IMR-90 (cell line): Measurements from ENCODE around the gene CDK2AP2. TPM values are rescaled to one million over a fixed set of nuclear protein-coding genes. Genes with fewer than 3 reads are reported as not detected.
A peak's percentile ranks its signal among the peaks of the same experiment; 100 is the strongest.

Experiments
- ATAC-seq: fragments of 200-7000 bp; cut with Tn5 transposase; 2 replicates; pipeline ENCODE4 v1.9.1; 2020; ENCODE audit warnings: low read depth, mild to moderate bottlenecking, moderate library complexity
- BruUV-seq: library from RNA; stranded (reverse); fragments of 400-500 nt; replicated peaks from 2 replicates; lab custom pipeline; 2021; lab: Mats Ljungman, UMichigan
- CTCF ChIA-PET: fragments of 300-600 bp; formaldehyde crosslinking; extraction: SDS; loops from one replicate; lab custom pipeline; 2021; ENCODE audit warnings: antibody characterized with exemption; lab: Yijun Ruan, JAX
- POLR2A ChIA-PET: fragments of 300-600 bp; sonication (Branson Sonifier 250); formaldehyde crosslinking; loops from one replicate; lab custom pipeline; 2022; ENCODE audit warnings: antibody characterized with exemption; ENCODE audit not compliant: unreplicated experiment; lab: Charles Lee
- DNase-seq: peaks from one replicate; pipeline ENCODE4 v3.0.0; 2013
- H2AFZ ChIP-seq: replicated peaks from 2 replicates; pipeline ENCODE3; 2013; ENCODE audit warnings: low read length, mild to moderate bottlenecking; ENCODE audit not compliant: poor library complexity
- H2AK5ac ChIP-seq: 2 replicates; pipeline ENCODE4 v1.6.1; 2013; ENCODE audit warnings: low read depth, low read length, inconsistent platforms
- H2AK9ac ChIP-seq: replicated peaks from 2 replicates; pipeline ENCODE3; 2013; ENCODE audit warnings: mild to moderate bottlenecking, low read depth, low read length, moderate library complexity; ENCODE audit not compliant: poor library complexity
- H2BK120ac ChIP-seq: 2 replicates; pipeline ENCODE4 v1.6.1; 2013; ENCODE audit warnings: low read depth, low read length, inconsistent platforms
- H2BK15ac ChIP-seq: 3 replicates; pipeline ENCODE4 v1.6.1; 2013; ENCODE audit warnings: low read depth, low read length, inconsistent platforms
- H2BK20ac ChIP-seq: 2 replicates; pipeline ENCODE4 v1.6.1; 2013; ENCODE audit warnings: low read depth, mild to moderate bottlenecking, inconsistent platforms, low read length, moderate library complexity
- H2BK5ac ChIP-seq: 2 replicates; pipeline ENCODE4 v1.6.1; 2013; ENCODE audit warnings: mild to moderate bottlenecking, low read depth, low read length, inconsistent platforms; ENCODE audit not compliant: poor library complexity, severe bottlenecking
- H3K14ac ChIP-seq: replicated peaks from 2 replicates; pipeline ENCODE4 v1.6.1; 2013; ENCODE audit warnings: low read depth, low read length, inconsistent platforms
- H3K18ac ChIP-seq: 2 replicates; pipeline ENCODE4 v1.6.1; 2013; ENCODE audit warnings: low read depth, low read length, control low read depth
- H3K23ac ChIP-seq: 2 replicates; pipeline ENCODE4 v1.6.1; 2013; ENCODE audit warnings: low read depth, low read length, inconsistent platforms
- H3K27ac ChIP-seq: 2 replicates; pipeline ENCODE4 v1.5.1; 2013; ENCODE audit warnings: mild to moderate bottlenecking, control low read depth, low read length; ENCODE audit not compliant: insufficient read depth
- H3K27me3 ChIP-seq: 2 replicates; pipeline ENCODE4 v1.6.1; 2013; ENCODE audit warnings: low read length; ENCODE audit not compliant: control insufficient read depth, insufficient read depth
- H3K36me3 ChIP-seq: 2 replicates; pipeline ENCODE4 v1.6.1; 2013; ENCODE audit warnings: low read length, mixed read lengths; ENCODE audit not compliant: control insufficient read depth, insufficient read depth
- H3K4ac ChIP-seq: 2 replicates; pipeline ENCODE4 v1.6.1; 2013; ENCODE audit warnings: low read depth, low read length, inconsistent platforms
- H3K4me1 ChIP-seq: 2 replicates; pipeline ENCODE4 v1.6.1; 2013; ENCODE audit warnings: low read length, mixed read lengths; ENCODE audit not compliant: control insufficient read depth, insufficient read depth
- H3K4me2 ChIP-seq: 2 replicates; pipeline ENCODE4 v1.6.1; 2013; ENCODE audit warnings: low read depth, mild to moderate bottlenecking, control low read depth, low read length, moderate library complexity
- H3K4me3 ChIP-seq: 2 replicates; pipeline ENCODE4 v1.5.1; 2013; ENCODE audit warnings: low read depth, mild to moderate bottlenecking, control low read depth, low read length, moderate library complexity; ENCODE audit not compliant: insufficient read depth
- H3K56ac ChIP-seq: 2 replicates; pipeline ENCODE4 v1.6.1; 2013; ENCODE audit warnings: low read length, inconsistent platforms; ENCODE audit not compliant: insufficient read depth; ENCODE audit errors: extremely low read depth
- H3K79me1 ChIP-seq, 2 experiments: 2 replicates each; pipeline ENCODE4 v1.6.1; 2013; ENCODE audit warnings: low read length in 2 of 2, inconsistent platforms in 1 of 2, low read depth in 1 of 2
- H3K9ac ChIP-seq: 2 replicates; pipeline ENCODE4 v1.6.1; 2013; ENCODE audit warnings: low read depth, low read length, control low read depth
- H3K9me1 ChIP-seq: 2 replicates; pipeline ENCODE4 v1.6.1; 2013; ENCODE audit warnings: low read length, inconsistent platforms; ENCODE audit not compliant: insufficient read depth
- H3K9me3 ChIP-seq: 2 replicates; pipeline ENCODE4 v1.6.1; 2013; ENCODE audit warnings: low read length; ENCODE audit not compliant: control insufficient read depth, insufficient read depth
- H4K20me1 ChIP-seq: 2 replicates; pipeline ENCODE4 v1.6.1; 2013; ENCODE audit warnings: low read length, inconsistent platforms; ENCODE audit not compliant: insufficient read depth
- H4K5ac ChIP-seq: 2 replicates; pipeline ENCODE4 v1.6.1; 2013; ENCODE audit warnings: mild to moderate bottlenecking, low read depth, low read length, control low read depth
- H4K8ac ChIP-seq, 2 experiments: 2 replicates each; pipeline ENCODE4 v1.6.1; 2013; ENCODE audit warnings: low read depth in 2 of 2, low read length in 2 of 2, control low read depth in 1 of 2, inconsistent platforms in 1 of 2
- H4K91ac ChIP-seq: 2 replicates; pipeline ENCODE4 v1.6.1; 2013; ENCODE audit warnings: low read depth, low read length, inconsistent platforms; ENCODE audit not compliant: insufficient read depth
- MAFK ChIP-seq: IDR thresholded peaks from 2 replicates; pipeline ENCODE4 v1.6.1; 2012; ENCODE audit warnings: low read depth, low read length, improper control_type of control experiment
- NFE2L2 ChIP-seq: fragments of 150-350 bp; IDR thresholded peaks from 2 replicates; pipeline ENCODE4 v1.6.1; 2016; ENCODE audit warnings: low read depth, mild to moderate bottlenecking, low read length
- RFX5 ChIP-seq: IDR thresholded peaks from 2 replicates; pipeline ENCODE4 v1.8.0; 2012; ENCODE audit warnings: low read depth, mild to moderate bottlenecking, low read length, moderate library complexity
- WGBS, 2 experiments: methylation state at CpG; one replicate each; pipeline versions ENCODE4 v1.1.5 to v1.1.7; 2013; ENCODE audit warnings: missing lambda C conversion rate in 2 of 2; ENCODE audit not compliant: insufficient read length in 1 of 2; ENCODE audit errors: extremely low coverage in 2 of 2; 5-methylcytosine and 5-hydroxymethylcytosine counted together
- dilution Hi-C: fragments of 300-500 bp; cut with HindIII; formaldehyde crosslinking; loops from one replicate; pipeline ENCODE4 v1.14.3; 2018; ENCODE audit warnings: low sequenced_read_pairs; ENCODE audit not compliant: unreplicated experiment
- in situ Hi-C: fragments of 300-500 bp; cut with MboI; formaldehyde crosslinking; loops from 3 replicates; pipeline ENCODE4 v1.14.3; 2019; ENCODE audit warnings: low sequenced_read_pairs, inconsistent platforms, mixed read lengths
- intact Hi-C: fragments of 100-400 bp; cut with micrococcal nuclease; formaldehyde crosslinking; loops from 2 replicates; pipeline ENCODE4 v1.10.0; 2022
- polyA plus RNA-seq, 3 experiments: library from polyadenylated mRNA; depleted of rRNA; stranded (reverse); fragments of >200 nt; gene quantifications; 2 replicates each; pipeline ENCODE4 v1.2.3, GENCODE V29; 2012; ENCODE audit warnings: low replicate concordance in 1 of 3
- total RNA-seq: library from RNA; depleted of rRNA; stranded (reverse); fragments of >200 nt; gene quantifications from 2 replicates; pipeline ENCODE4 v1.2.3, GENCODE V29; 2012

CDK2AP2 gene
- total and polyA plus RNA-seq, 2 of the 4 experiments (the other 2 are of a cell fraction) = 8.1 to 44.7 TPM

DNA sequence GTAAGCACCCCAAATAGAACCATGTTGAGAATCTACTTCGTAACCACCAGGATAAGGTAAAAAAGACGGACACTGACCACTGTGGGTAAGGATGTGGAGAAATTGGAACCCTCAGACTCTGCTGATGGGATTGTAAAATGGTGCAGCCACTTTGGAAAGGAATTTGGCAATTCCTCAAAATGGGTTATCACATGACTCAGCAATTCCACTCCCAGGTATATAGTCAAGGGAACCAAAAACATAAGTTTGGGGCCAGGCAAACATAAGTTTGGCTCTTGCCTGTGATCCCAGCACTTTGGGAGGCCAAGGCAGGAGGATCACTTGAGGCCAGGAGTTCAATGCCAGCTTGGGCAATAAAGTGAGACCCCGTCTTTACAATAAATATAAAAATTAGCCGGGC, 20.4 kb upstream of the CDK2AP2 start:
- H4K5ac ChIP-seq = no peak overlapping the region
- TF ChIP-seq MAFK (peak; percentile 75), NFE2L2 (peak; percentile 80), RFX5 (no peak)
- H3K27me3 ChIP-seq = peaks cover 6% of the 10 kb centered on the region
- no peak overlapping the region for H2BK15ac ChIP-seq
- no peak overlapping the region for H3K4me2 ChIP-seq
- dilution Hi-C loops = no loop called here
- peaks cover 7% of the 10 kb centered on the region for H3K9me3 ChIP-seq
- ATAC-seq (no peak), DNase-seq (no peak)
- H2AFZ ChIP-seq = no peak overlapping the region
- no peak overlapping the region for H3K14ac ChIP-seq
- no peak overlapping the region for H3K27ac ChIP-seq
- no peak overlapping the region for H3K9ac ChIP-seq
- H2BK120ac ChIP-seq = no peak overlapping the region
- H3K4me3 ChIP-seq = no peak overlapping the region
- WGBS, 2 experiments = no CpG with 5 or more reads among the region's 4 CpGs
- CTCF ChIA-PET = interaction anchor here (1.0 kb wide), 1 partner anchor 13 kb away, joined by 3 read pairs; no protein-coding TSS in a partner anchor
- H3K4ac ChIP-seq = no peak overlapping the region
- H3K56ac ChIP-seq = no peak overlapping the region
- H3K18ac ChIP-seq = no peak overlapping the region
- H4K91ac ChIP-seq = no peak overlapping the region
- H3K79me1 ChIP-seq = no peaks in the 10 kb centered on the region
- no peak overlapping the region for H2AK9ac ChIP-seq
- intact Hi-C loops = no loop called here
- no peak overlapping the region for H2BK5ac ChIP-seq
- H2BK20ac ChIP-seq = no peak overlapping the region
- no peak overlapping the region for H4K8ac ChIP-seq
- no peaks in the 10 kb centered on the region for H3K9me1 ChIP-seq
- H3K23ac ChIP-seq = no peak overlapping the region
- POLR2A ChIA-PET = no interaction called here
- H4K20me1 ChIP-seq = no peaks in the 10 kb centered on the region
- H3K36me3 ChIP-seq = no peaks in the 10 kb centered on the region
- H3K4me1 ChIP-seq = no peaks in the 10 kb centered on the region
- no TSS peak for BruUV-seq
- no peak overlapping the region for H2AK5ac ChIP-seq
- in situ Hi-C loops = no loop called here
